ENCODE data around the gene EFNA5.

The EFNA5 gene

GRCh38 chr5:107396351-107396690 is 274.4 kb downstream of the EFNA5 start:
- Mint-ChIP-seq H3K27me3 (no peaks in the 10 kb centered on the region), H3K4me3 (peak overlapping the region in 1 of 2 donors; percentile 44), H3K36me3 (ENCODE audit: insufficient read depth) (no peaks in the 10 kb centered on the region), H3K4me1 (ENCODE audit: low read depth in 2 of 2) (peaks cover 7 to 21% of the 10 kb centered on the region in 2 donors), H3K9me3 (no peaks in the 10 kb centered on the region), H3K27ac (peak overlapping the region; percentile 32 to 85)
- no peak for ATAC-seq (replicated peaks)
- no peak for DNase-seq

GRCh38 chr5:107395632-107396350 is 274.9 kb downstream of the EFNA5 start:
- H3K4me3 Mint-ChIP-seq = peak overlapping the region in 1 of 2 donors; percentile 44
- no peaks in the 10 kb centered on the region for H3K9me3 Mint-ChIP-seq
- H3K27me3 Mint-ChIP-seq = no peaks in the 10 kb centered on the region
- ATAC-seq (replicated peaks) = peak; percentile 33
- no peak for DNase-seq
- peaks cover 7 to 21% of the 10 kb centered on the region in 2 donors for H3K4me1 Mint-ChIP-seq (ENCODE audit: low read depth in 2 of 2)
- H3K27ac Mint-ChIP-seq = peak overlapping the region; percentile 32 to 85
- H3K36me3 Mint-ChIP-seq (ENCODE audit: insufficient read depth) = no peaks in the 10 kb centered on the region

- no peak overlapping the region for H3K4me3 Mint-ChIP-seq
- H3K36me3 Mint-ChIP-seq (ENCODE audit: insufficient read depth) = peaks cover 5% of the 10 kb centered on the region
- H3K27ac Mint-ChIP-seq = no peak overlapping the region
- no peaks in the 10 kb centered on the region for H3K9me3 Mint-ChIP-seq
- peaks cover 14 to 31% of the 10 kb centered on the region in 2 donors for H3K4me1 Mint-ChIP-seq (ENCODE audit: low read depth in 2 of 2)
- H3K27me3 Mint-ChIP-seq = no peaks in the 10 kb centered on the region
- DNase-seq = no peak
- no peak for ATAC-seq (replicated peaks)
Observed at GRCh38 chr5:107393851-107394250, 276.9 kb downstream of the EFNA5 start.

DNA sequence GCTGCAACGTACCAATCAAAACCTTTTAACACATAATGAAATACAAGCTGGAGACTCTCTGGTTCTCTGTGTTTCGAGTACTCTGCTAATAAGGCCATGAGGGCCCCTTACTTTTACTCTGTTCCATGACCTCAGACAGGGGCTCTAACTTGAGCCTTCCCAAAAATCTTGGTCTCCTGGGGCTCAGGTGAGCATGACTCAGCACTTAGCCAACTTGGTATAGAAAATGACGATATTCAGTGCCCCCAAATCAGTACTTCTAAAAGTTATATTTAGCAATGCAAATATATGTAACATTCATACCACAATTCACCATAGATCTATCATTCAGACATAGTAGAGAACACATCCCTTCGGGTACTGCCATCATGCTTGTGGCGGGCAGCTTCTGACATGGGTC is 278.9 kb downstream of the EFNA5 start:
- no peaks in the 10 kb centered on the region for H3K9me3 Mint-ChIP-seq
- no peaks in the 10 kb centered on the region for H3K27me3 Mint-ChIP-seq
- peaks cover 25 to 49% of the 10 kb centered on the region in 2 donors for H3K4me1 Mint-ChIP-seq (ENCODE audit: low read depth in 2 of 2)
- peaks cover 5% of the 10 kb centered on the region for H3K36me3 Mint-ChIP-seq (ENCODE audit: insufficient read depth)
- ATAC-seq (replicated peaks) (no peak), DNase-seq (no peak)
- peak overlapping the region in 1 of 2 donors; percentile 35 for H3K27ac Mint-ChIP-seq
- no peak overlapping the region for H3K4me3 Mint-ChIP-seq

DNA sequence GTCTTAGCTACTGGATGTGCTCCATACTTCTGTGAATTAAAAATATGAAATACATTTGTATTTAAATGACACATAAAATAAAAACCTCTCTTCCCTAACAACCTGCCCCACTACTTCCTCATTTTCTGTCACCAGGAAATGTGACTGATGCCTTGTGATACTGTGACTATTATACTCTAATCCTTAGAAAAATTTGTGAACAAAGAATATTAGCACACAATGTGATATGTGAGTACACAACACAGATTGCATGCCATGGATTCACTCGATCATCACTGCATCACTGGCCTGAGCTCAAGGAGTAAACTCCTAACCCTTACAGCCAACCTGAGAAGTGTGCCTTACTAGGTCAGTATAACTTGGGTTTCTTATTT is 281.0 kb downstream of the EFNA5 start:
- no peaks in the 10 kb centered on the region for H3K9me3 Mint-ChIP-seq
- H3K27ac Mint-ChIP-seq = peak overlapping the region in 1 of 2 donors; percentile 96
- no peak for ATAC-seq (replicated peaks)

DNA sequence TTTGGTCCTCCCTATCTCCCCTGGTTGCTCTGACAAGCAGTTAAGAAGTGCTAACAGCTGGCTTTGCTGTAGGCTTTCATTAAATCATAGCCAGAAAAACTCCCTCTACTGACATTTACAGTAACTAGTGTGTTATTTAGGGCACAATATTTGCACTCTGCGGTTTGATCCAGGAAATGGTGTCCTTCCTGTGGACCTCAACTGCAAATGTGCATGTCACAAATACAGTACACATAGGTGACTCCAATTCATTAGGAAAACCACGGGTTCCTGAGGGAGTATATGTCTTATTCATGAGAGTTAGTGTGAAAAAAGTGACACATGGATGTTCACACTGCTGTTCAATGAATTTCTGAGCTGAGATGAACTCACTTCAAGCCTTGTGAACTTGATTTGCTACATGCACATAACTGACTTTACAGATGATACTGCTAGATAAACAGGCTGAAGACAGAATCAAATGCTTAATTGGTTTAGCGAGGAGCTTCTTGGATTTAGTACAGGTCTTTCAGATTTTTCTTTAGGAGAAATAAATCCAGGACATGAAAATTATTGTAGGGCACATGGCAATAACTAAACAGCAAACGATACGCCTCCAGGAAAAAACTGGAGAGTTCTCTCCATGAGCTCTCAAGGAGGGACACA is 281.5 kb downstream of the EFNA5 start:
- H3K27ac Mint-ChIP-seq = peak overlapping the region; percentile 92 to 96
- peaks cover 5% of the 10 kb centered on the region for H3K36me3 Mint-ChIP-seq (ENCODE audit: insufficient read depth)
- H3K27me3 Mint-ChIP-seq = no peaks in the 10 kb centered on the region
- H3K9me3 Mint-ChIP-seq = no peaks in the 10 kb centered on the region
- peak; percentile 14 to 31 (median 21) for DNase-seq
- ATAC-seq (replicated peaks) = peak; percentile 81
- H3K4me3 Mint-ChIP-seq = peak overlapping the region; percentile 49 to 54
- peaks cover 20 to 36% of the 10 kb centered on the region in 2 donors for H3K4me1 Mint-ChIP-seq (ENCODE audit: low read depth in 2 of 2)

More for the DNA sequence above, 281.0 kb downstream of the EFNA5 start:
- Mint-ChIP-seq H3K4me3 (peak overlapping the region; percentile 10 to 11), H3K4me1 (ENCODE audit: low read depth in 2 of 2) (peaks cover 20 to 36% of the 10 kb centered on the region in 2 donors), H3K36me3 (ENCODE audit: insufficient read depth) (peaks cover 5% of the 10 kb centered on the region), H3K27me3 (no peaks in the 10 kb centered on the region)
- DNase-seq = no peak

GRCh38 chr5:107388141-107388861 is 282.4 kb downstream of the EFNA5 start:
- peak overlapping the region; percentile 92 to 96 for H3K27ac Mint-ChIP-seq
- no peaks in the 10 kb centered on the region for H3K27me3 Mint-ChIP-seq
- no peaks in the 10 kb centered on the region for H3K9me3 Mint-ChIP-seq
- H3K36me3 Mint-ChIP-seq (ENCODE audit: insufficient read depth) = peaks cover 5% of the 10 kb centered on the region
- H3K4me1 Mint-ChIP-seq (ENCODE audit: low read depth in 2 of 2) = peaks cover 20 to 32% of the 10 kb centered on the region in 2 donors
- peak in 1 of 3 experiments; percentile 9 for DNase-seq
- ATAC-seq (replicated peaks) = peak; percentile 38
- peak overlapping the region; percentile 49 to 61 for H3K4me3 Mint-ChIP-seq

DNA sequence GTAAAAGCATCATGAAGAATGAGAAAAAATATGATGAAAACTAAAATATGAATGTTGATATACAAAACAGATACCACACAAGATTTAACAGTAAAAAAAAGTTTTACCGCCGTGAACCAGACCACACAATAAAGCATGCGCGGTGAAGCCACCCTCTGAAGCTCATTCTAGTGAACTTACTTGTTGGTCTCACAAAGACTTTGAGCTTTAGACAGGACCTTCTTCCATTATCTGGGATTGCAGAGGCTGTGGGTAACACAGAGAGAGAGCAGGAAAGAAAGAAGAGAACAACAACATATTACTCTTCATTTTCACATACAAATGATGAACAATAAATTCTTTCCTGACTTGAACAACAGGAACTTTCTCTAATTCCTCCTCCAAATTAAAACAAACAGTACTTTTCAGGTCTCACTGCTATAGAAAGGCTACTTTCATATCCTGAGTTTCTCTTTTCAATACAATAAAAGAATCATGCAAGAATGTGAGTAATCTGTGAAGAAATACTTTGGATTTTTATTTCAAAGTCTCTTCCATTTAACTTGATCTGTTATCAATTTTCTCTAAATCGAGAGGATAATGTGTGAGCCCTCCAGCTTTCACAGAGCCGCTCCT is 283.1 kb downstream of the EFNA5 start:
- Mint-ChIP-seq H3K4me3 (peak overlapping the region; percentile 49 to 61), H3K36me3 (ENCODE audit: insufficient read depth) (peaks cover 5% of the 10 kb centered on the region), H3K27me3 (no peaks in the 10 kb centered on the region), H3K9me3 (no peaks in the 10 kb centered on the region), H3K27ac (peak overlapping the region; percentile 92 to 96), H3K4me1 (ENCODE audit: low read depth in 2 of 2) (peaks cover 20 to 32% of the 10 kb centered on the region in 2 donors)
- no peak for DNase-seq
- no peak for ATAC-seq (replicated peaks)

GRCh38 chr5:107385708-107386107 is 285.0 kb downstream of the EFNA5 start:
- no peaks in the 10 kb centered on the region for H3K27me3 Mint-ChIP-seq
- H3K9me3 Mint-ChIP-seq = no peaks in the 10 kb centered on the region
- H3K4me3 Mint-ChIP-seq = no peak overlapping the region
- H3K27ac Mint-ChIP-seq = no peak overlapping the region
- peaks cover 5% of the 10 kb centered on the region for H3K36me3 Mint-ChIP-seq (ENCODE audit: insufficient read depth)
- DNase-seq (no peak), ATAC-seq (replicated peaks) (no peak)
- peaks cover 20 to 28% of the 10 kb centered on the region in 2 donors for H3K4me1 Mint-ChIP-seq (ENCODE audit: low read depth in 2 of 2)

DNA sequence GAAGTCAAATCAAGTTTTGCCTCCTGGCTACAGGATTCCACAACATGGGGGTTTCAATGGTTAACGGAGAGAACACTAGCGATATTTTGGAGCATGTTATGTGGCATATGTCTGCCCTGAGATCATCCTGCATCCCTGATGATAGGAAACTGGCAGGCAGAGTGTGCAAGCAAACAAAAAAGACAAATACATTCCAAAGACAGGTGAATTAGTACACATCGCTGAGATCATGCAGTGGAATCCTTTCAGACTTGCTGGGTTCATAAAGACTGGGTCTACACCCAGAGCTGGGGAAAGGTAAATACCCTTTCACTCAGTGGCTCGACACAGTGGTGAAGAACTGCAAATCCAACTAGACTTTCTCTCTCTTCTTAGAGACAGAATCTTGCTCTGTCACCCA is 286.5 kb downstream of the EFNA5 start:
- Mint-ChIP-seq H3K27me3 (no peaks in the 10 kb centered on the region), H3K4me3 (no peak overlapping the region), H3K4me1 (ENCODE audit: low read depth in 2 of 2) (peaks cover 15 to 22% of the 10 kb centered on the region in 2 donors), H3K36me3 (ENCODE audit: insufficient read depth) (peaks cover 4% of the 10 kb centered on the region), H3K27ac (no peak overlapping the region), H3K9me3 (no peaks in the 10 kb centered on the region)
- ATAC-seq (replicated peaks) (no peak), DNase-seq (no peak)

DNA sequence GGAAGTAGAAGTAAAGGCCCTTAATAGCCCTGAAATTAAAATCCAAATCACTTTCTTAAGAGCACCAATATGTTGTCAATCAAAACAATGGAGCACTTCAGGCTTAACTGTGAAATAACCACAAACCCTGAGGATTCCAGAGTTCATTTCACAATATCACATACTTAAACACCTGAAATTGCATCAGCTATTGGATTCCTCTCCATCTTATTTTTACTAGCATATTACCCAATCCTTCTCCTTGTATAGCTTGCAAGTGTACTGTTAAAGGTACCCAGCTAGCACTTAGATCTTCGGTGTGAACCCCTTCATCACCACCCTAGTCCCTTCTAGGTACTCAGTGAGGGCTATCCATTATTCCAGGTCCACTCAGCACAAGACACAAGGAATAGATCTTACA is 287.3 kb downstream of the EFNA5 start:
- Mint-ChIP-seq H3K9me3 (no peaks in the 10 kb centered on the region), H3K4me3 (no peak overlapping the region), H3K27ac (no peak overlapping the region), H3K4me1 (ENCODE audit: low read depth in 2 of 2) (peaks cover 9 to 13% of the 10 kb centered on the region in 2 donors), H3K27me3 (no peaks in the 10 kb centered on the region), H3K36me3 (ENCODE audit: insufficient read depth) (no peaks in the 10 kb centered on the region)
- ATAC-seq (replicated peaks) = no peak
- DNase-seq = no peak

GRCh38 chr5:107381189-107381856 is 289.4 kb downstream of the EFNA5 start:
- ATAC-seq (replicated peaks) (no peak), DNase-seq (no peak)
- Mint-ChIP-seq H3K27ac (no peak overlapping the region), H3K27me3 (peaks cover 0 to 5% of the 10 kb centered on the region in 2 donors), H3K4me3 (no peak overlapping the region), H3K36me3 (ENCODE audit: insufficient read depth) (no peaks in the 10 kb centered on the region), H3K9me3 (no peaks in the 10 kb centered on the region), H3K4me1 (ENCODE audit: low read depth in 2 of 2) (no peaks in the 10 kb centered on the region)

DNA sequence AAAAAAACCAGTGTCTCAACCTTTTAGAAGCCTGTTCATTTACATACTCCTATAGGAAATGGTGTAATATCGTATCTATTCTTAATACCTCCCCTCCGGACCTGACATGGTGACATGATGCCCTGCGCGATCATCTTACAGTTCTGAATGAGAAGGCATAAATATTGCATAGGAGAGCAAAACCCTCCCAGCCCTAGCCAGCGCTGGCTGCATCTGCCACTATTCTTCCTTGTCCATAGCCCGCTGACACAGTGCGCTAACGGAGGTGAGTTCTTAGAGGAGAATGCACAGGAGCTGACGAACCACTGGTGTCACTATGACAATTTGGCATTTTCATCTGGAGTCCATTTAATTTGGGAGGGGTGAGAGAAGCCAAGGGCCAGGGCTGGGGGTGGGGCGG is 290.1 kb downstream of the EFNA5 start:
- no peak overlapping the region for H3K27ac Mint-ChIP-seq
- H3K4me3 Mint-ChIP-seq = no peak overlapping the region
- H3K36me3 Mint-ChIP-seq (ENCODE audit: insufficient read depth) = no peaks in the 10 kb centered on the region
- peaks cover 0 to 5% of the 10 kb centered on the region in 2 donors for H3K27me3 Mint-ChIP-seq
- no peak for DNase-seq
- H3K4me1 Mint-ChIP-seq (ENCODE audit: low read depth in 2 of 2) = no peaks in the 10 kb centered on the region
- no peak for ATAC-seq (replicated peaks)
- no peaks in the 10 kb centered on the region for H3K9me3 Mint-ChIP-seq
